Left renal pelvis (tissue), 4 donors: ENCODE results near the gene UTY. TPM values are rescaled to one million over a fixed set of nuclear protein-coding genes. Genes with fewer than 3 reads are reported as not detected.

Experiments
- polyA plus RNA-seq, 4 donors: library from polyadenylated mRNA; unstranded; fragments of 120-200 nt; gene quantifications; one replicate each; pipeline ENCODE4 v1.2.1, GENCODE V29; 2013; ENCODE audit not compliant: insufficient read length in 4 of 4

The UTY gene
- polyA plus RNA-seq, 4 donors, result 19.1 to 25.4 (median 25.2) TPM

Other genes starting within 250 kb of the UTY start
- gene TMSB4Y, start 223.9 kb upstream of the UTY start, polyA plus RNA-seq, result 1 to 10 TPM; 3.5 to 7.0 (median 5.6) TPM